HG02884 (cell line): ENCODE measurements around the gene BLOC1S2.
A peak's percentile ranks its signal among the peaks of the same experiment; 100 is the strongest.
"Not testable (repeated sequence)": the region's sequence is repeated elsewhere in the genome, so short reads cannot be mapped to it uniquely, and the experiment has no call there.

Experiments
- ATAC-seq: cut with Tn5 transposase; IDR thresholded peaks from one replicate; pipeline ENCODE4 v1.9.1; 2021; ENCODE audit warnings: mild to moderate bottlenecking, moderate library complexity; ENCODE audit not compliant: unreplicated experiment

Gene BLOC1S2

DNA sequence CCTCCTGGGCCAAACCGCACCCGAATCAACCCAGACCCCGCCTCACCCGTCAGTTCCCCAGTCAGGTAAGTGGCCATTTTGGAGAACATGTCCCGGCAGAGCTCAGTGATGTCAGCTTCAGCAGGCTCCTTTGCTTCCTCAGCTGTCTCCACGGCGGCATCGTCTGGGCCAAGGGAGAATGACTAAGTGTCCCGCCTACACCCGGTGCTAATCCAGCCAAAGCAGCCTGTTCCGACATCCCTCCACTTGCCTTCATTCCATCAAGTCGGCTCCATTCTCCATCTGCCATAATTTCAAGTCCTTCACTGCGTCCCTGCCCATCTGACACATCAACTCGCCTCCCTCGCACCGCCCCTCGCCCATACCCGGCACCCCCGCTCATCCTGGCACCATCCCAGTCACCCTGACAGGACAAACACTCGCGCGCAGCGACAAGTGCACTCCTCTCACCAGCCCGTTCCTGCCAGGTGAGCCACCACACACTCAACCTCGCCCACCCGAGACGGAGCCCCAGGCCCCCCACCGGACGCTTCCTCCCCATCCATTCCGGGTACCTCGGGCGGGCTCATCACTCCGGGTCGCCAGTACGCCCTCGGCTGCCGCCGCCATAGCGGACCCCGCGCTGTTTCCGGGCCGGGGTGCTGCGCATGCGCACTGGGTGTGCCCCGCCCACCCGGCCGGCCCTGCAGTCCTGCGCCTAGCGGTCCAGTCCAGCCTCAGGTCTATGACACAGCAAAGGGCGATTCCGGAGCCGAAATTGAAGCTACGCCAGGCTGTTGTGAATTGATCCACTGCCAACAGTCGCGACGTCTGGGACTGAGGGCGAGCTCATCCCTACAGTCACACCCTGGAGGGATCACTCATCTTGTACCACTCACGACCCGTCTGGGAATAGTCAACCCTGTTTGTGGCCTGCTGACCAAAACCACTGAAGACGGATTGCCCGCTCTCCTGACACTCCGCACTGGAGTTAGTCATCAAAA is at the start of gene BLOC1S2:
Gene BLOC1S2, minus strand, starts transcription at position 630 of the 983 bp plus-strand sequence. Its CDS starts 21 bp downstream, at position 609.
- ATAC-seq: peak; percentile 75

- ATAC-seq: no peak
Measured at GRCh38 chr10:100334762-100335161, 48.3 kb upstream of the BLOC1S2 start.

GRCh38 chr10:100333661-100334440 is 47.4 kb upstream of the BLOC1S2 start:
- no peak for ATAC-seq

DNA sequence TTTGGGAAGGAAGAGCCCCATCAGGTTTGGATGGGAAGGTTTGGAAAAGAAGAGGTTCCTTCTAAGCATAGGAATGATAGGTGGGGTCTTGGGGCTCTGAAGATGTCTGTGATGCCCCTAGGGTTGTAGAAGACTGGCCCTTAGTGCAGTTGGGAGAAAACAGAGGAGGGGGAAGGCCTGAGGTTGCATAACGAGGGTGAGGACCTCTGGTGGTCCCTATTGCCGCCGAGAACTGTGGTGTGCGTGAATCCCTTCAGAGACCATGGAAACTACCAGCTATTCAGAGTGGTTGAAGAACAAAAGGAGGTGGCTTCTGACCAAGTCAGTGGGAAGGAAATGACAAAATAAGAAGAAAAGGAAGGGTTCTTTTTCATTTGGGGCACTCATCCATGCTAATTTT is 46.6 kb upstream of the BLOC1S2 start:
- no peak for ATAC-seq

- no peak for ATAC-seq
Measured at GRCh38 chr10:100330079-100330478, 43.6 kb upstream of the BLOC1S2 start, which contains the start of gene PKD2L1. Gene PKD2L1, minus strand, starts transcription at chr10:100330228. Its CDS starts 125 bp downstream, at chr10:100330103.

GRCh38 chr10:100328198-100328597 is 41.7 kb upstream of the BLOC1S2 start:
- no peak for ATAC-seq

DNA sequence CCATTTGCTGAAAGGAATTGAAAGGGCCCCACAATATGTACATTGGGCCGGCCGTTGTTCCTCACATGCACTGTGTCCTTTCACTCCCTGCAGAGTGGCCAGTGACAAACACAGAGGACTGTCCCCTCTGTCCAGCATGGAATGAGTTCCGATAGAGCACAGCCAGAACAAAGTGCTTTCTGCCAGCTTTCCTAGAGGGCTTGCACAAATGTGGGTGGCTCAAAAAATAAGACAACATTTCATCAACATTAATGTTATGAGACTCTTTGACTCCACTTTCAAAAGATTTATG is 41.2 kb upstream of the BLOC1S2 start:
- ATAC-seq: no peak

DNA sequence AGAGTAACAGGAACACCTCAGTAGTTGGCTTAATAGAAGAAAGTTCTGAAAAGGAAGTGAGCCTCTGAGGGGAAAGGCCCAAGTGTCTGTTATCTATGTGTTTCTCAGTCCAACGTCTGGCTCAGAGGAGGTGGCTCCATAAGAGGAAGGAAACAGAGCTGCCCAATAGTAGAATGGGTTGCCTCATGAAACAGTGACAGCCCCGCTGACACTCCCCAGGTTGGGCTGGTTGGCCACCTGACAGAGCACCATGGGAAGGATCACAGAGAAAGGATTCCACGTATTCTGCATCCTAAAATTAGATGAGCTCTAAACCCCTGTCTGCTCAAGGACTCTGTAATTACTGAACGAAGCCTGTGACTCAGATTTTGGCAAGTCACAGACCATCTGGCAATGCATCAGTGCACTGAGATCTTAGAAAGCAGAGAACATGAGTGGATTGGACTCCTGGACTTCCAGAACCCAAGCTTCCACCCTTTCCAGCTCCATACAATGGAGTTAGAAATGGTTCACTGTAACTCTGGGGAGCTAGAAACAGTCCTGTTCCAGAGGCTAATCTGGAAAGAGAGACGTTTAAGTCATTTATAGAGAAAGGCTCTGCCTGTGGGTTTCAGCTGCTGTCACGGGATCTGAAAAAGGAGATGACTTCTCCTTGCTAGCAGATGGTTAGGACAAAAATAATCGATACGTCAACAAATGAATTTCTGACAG is 40.7 kb upstream of the BLOC1S2 start:
- peak; percentile 98 for ATAC-seq

- ATAC-seq: no peak
Measured at GRCh38 chr10:100325158-100325557, 38.7 kb upstream of the BLOC1S2 start.

DNA sequence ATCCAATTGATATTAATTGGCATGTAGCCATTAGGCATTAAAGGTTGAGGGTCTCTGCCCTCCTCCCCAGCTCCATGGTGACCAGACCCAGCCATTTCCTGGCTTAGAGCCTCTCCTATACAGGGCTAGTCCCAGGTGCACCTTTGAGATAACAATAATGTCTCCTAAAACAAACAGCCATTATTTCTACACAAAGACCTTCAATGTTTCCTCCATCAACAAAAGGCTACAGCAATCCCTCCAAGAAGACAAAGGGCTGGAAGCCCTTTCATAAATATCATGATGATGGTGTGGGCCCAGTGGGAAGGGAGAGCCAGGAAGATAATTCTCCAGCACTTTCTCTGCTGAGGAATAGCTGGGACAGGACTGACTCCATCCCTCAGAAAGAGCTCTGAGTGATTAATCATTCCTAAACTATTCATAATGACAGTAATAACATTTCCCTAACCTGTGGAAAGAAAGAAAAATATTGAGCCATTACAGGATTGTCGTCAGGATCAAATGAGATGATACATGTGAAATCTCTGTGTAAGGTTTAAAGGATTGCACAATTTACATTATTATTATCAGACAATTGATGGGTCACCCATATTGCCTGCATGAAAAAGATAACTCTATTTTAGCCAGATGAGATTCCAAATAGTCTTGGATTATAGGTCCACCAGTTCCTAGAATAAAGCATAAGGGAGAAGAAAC is 33.4 kb upstream of the BLOC1S2 start:
- ATAC-seq: no peak

DNA sequence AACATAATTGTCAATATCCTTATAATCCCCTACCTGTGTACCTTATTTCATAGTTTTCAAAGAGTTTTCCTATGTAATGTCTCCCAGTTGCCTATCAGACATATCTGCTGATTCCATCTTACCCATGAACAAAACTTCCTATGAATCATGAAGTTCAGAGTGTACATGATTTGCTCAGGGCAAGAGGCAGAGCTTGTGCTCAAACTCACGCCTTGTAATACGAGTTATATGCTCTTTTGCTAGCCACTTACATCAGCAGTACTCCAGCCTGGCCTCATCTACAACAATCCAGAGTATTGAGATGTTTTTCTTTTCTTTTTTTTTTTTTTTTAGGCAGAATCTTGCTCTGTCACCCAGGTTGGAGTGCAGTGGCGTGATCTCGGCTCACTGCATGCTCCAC is 31.7 kb upstream of the BLOC1S2 start:
- ATAC-seq: no peak

DNA sequence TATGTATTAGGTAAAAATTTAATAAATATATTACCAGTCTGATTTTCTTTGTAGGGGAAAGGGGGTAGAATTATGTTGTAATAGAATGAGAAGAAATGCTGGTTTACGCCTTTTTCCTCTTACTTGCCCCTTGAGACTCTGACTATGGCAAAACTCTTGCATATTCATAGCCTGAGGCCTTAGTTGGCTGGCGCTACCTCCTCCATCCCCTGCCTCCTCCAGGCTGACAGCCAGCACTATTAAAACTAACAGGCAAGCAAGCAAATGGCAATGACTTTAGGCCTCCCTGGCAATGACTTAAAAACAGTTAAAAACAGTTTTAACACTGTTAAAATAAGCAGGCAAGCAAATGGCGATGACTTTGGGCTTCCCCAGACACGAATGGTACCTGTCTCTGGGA is 29.1 kb upstream of the BLOC1S2 start:
- no peak for ATAC-seq

DNA sequence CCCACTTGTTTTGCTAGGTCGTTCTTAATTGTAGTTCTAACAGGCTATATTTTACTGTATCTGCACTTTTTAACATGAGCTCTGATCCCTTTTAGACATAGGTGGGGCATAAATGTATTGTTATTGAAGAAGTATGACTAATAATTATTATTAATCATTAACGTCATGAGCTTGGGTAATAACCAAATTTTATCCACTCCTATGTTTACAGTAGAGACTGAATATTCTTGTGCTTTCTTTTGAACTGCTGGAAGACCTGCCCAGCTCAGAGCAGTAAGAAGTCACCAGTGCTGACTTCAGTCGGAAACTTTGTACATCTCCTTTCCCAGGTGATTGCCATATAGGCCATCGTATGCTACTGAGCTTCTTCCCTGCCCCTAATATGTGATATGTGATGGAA is 24.8 kb upstream of the BLOC1S2 start:
- ATAC-seq: no peak

DNA sequence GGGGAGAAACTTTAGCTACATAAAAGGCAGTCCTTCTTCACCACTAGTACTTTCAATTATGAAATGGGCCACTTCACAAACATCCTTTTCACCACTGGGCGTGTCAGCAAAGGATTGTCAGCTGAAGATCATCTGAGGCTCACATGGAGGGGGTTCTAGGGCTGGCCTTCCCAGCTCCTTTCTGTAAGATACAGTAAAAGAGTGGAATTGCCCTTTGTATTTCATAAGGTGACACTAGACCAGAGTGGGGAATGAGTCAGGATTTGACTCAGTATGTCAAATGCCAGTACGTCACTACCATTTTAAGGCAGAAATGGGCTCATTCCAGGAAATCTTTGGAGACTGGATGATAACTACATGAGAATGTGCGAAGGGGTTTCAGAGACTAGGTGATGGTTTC is 21.2 kb upstream of the BLOC1S2 start:
- no peak for ATAC-seq

DNA sequence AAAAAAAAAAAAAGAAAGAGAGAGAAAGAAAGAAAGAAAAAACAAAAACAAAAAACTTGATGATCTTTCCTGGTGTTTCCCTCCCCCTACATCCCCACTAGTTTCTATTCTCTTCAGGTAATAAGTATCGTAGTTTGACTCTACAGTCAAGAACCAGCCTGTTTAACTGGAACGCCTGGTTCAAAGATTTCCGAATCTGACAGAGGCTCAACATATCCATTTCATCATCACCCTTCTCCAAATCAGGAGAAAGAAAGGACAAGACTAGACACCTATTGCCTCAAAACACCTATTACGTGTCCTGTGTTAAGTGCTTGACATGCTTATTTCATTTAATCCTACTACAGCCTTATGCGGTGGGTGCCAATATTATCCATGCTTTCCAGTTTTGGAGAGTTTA is 20.4 kb upstream of the BLOC1S2 start:
- no peak for ATAC-seq

- ATAC-seq: no peak
Measured at GRCh38 chr10:100304414-100304813, 17.9 kb upstream of the BLOC1S2 start.

DNA sequence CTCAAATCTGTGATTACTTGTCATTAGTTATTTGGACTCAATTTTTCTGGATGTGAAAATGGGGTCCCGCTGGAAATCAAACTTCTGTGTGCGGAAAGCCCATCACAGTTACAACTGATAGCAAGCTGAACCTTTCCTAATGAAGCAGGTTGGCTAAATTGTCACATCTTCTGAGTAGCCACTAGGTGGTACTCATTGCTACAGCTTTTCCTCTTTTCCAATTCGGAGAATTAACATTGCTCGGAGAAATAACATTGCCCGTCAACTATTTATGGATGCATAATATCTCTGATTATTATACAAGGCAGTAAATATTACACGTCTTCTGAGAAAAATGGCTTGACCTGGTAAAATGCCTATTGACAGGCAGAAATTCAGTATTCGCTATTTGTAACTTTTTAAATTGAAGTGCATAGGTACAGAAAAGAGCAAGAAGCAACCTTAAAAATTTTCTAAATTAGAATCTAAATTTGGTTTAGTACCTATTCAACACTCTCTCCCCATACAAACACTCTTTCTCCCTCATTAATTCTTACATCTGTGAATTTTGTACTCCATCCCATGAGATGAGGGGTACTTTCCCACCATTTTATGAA is 17.3 kb upstream of the BLOC1S2 start:
- no peak for ATAC-seq

DNA sequence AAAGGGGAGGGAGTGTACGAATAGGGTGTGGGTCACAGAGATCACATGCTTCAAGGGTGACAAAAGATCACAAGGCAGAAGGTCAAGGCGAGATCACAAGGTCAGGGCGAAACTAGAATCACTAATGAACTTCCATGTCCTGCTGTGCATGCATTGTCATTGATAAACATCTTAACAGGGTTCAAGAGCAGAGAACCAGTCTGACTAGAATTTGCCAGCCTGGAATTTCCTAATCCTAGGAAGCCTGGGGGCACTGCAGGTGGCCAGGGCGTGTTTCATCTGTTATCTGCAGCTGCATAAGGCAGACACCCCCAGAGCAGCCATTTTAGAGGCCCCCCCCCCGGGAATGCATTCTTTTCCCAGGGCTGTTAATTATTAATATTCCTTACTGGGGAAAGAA is 14.6 kb upstream of the BLOC1S2 start:
- ATAC-seq: not testable (repeated sequence)

- ATAC-seq: no peak
Measured at GRCh38 chr10:100297242-100297641, 10.8 kb upstream of the BLOC1S2 start.

- ATAC-seq: no peak
Measured at GRCh38 chr10:100293066-100293465, 6.6 kb upstream of the BLOC1S2 start.
